ENCODE data around the gene TBC1D3C.
"Not testable (repeated sequence)": the region's sequence is repeated elsewhere in the genome, so short reads cannot be mapped to it uniquely, and the experiment has no call there.

TBC1D3C gene

GRCh38 chr17:38068534-38068933, at the start of gene TBC1D3C:
TBC1D3C (minus strand) TSS chr17:38068634; CDS start chr17:38067066, 1,568 bp downstream.
- DNase-seq (ENCODE audit: low spot score) = not testable (repeated sequence)

GRCh38 chr17:38099262-38099661, 30.8 kb upstream of the TBC1D3C start:
- DNase-seq (ENCODE audit: low spot score) = not testable (repeated sequence)

GRCh38 chr17:38094059-38094694, 25.7 kb upstream of the TBC1D3C start:
- not testable (repeated sequence) for DNase-seq (ENCODE audit: low spot score)

- DNase-seq (ENCODE audit: low spot score) = not testable (repeated sequence)
Observed at GRCh38 chr17:38088120-38088519, 19.7 kb upstream of the TBC1D3C start.

- not testable (repeated sequence) for DNase-seq (ENCODE audit: low spot score)
Observed at GRCh38 chr17:38087344-38087743, 18.9 kb upstream of the TBC1D3C start.

Measured in SW480 (cell line).